Retinal pigment epithelial cell (primary cell): ENCODE measurements around the gene TNFSF11.
A peak's percentile ranks its signal among the peaks of the same experiment; 100 is the strongest.

Experiments used
- DNase-seq: peaks from one replicate; pipeline ENCODE4 v3.0.0-alpha.2; 2010; ENCODE audit warnings: low read depth
- H3K4me3 ChIP-seq: 2 replicates; pipeline ENCODE4 v1.5.1; 2011; ENCODE audit warnings: mild to moderate bottlenecking, low read length, control low read depth, moderate library complexity
- TF ChIP-seq, protein P1 (sequence below): conservative IDR thresholded peaks from 2 replicates; pipeline ENCODE4 v1.5.1; 2011; ENCODE audit warnings: low read depth, low read length, control low read depth, inconsistent platforms

Gene TNFSF11

DNA sequence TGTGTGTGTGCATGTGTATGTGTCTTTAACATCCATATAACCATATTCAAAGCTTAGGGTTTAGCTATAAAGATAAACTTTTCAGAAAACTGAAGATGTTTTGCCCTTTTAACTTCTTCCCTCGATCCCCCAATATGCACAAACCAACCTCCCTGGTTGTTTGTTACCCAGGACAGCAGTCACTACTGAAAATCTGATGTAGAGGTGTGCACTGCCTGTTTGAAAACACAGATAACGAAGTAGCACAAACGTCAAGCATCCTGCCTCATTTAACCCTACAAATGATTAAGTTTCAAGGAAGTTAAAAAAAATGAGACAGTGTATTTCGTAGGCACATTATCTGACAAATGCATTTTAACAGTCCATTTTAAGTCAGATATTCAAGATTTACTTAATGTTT, 3.6 kb downstream of the TNFSF11 start:
- TF ChIP-seq, protein P1, sequence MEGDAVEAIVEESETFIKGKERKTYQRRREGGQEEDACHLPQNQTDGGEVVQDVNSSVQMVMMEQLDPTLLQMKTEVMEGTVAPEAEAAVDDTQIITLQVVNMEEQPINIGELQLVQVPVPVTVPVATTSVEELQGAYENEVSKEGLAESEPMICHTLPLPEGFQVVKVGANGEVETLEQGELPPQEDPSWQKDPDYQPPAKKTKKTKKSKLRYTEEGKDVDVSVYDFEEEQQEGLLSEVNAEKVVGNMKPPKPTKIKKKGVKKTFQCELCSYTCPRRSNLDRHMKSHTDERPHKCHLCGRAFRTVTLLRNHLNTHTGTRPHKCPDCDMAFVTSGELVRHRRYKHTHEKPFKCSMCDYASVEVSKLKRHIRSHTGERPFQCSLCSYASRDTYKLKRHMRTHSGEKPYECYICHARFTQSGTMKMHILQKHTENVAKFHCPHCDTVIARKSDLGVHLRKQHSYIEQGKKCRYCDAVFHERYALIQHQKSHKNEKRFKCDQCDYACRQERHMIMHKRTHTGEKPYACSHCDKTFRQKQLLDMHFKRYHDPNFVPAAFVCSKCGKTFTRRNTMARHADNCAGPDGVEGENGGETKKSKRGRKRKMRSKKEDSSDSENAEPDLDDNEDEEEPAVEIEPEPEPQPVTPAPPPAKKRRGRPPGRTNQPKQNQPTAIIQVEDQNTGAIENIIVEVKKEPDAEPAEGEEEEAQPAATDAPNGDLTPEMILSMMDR: no peak
- no peak overlapping the region for H3K4me3 ChIP-seq
- DNase-seq: no peak

DNA sequence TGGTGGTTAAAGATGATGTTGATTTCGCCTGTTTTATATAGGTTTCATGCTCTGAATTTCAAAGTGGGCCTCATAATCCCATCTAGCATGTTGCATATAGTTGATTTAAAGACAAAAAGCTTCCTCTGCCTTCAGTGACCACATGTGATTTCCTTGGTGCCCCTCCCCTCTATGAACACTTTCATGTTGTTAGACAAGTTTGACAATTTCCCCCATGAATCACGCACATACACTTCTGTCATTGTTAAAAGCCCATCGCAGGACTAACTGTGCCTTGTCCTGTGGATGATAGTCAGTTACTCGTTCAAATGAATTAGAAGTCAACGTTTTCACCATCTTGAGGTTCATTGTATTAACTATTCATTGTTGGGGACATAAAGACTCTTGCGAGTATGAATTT, 6.7 kb downstream of the TNFSF11 start:
- TF ChIP-seq, protein P1: no peak
- no peak for DNase-seq
- no peak overlapping the region for H3K4me3 ChIP-seq

DNA sequence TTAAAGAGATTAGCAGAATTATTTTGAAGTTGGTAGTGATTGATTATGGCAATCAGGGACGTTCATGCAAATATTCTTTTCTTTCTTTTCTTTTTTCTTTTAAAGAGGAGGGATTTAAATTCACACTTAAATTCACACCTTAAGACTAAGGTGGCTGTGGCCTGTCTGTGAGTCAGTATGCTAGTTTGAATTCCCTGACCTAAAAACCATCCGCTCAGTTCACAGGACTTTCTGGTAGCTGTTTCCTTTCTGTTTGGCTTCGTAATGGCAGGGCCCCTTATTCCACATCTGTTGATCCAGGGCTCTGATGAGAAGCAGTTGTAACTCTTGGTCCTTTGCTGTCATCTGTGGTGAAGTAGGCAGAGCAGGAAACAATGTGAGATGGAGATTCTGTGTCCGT, 7.5 kb downstream of the TNFSF11 start:
- DNase-seq: no peak
- H3K4me3 ChIP-seq: no peak overlapping the region
- TF ChIP-seq, protein P1: no peak

DNA sequence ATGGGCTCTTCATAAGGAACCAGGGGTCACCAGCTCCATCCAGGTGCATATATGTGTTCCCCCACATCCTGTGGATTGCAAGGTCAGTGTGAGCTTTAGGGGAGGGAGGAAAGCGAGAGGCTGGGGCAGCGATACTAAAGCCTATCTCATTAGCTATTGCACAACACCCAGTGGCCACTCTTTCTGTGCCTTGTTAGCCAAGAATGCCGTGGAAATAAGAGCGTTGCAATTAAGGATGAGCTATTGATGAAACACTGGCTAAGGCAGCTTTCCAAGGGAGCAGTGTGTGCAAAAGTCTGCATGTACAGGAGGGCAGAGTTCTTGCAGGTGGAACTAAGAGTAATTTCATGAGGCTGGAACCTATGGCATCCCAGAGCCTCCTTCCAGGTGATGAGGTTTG, 17.6 kb downstream of the TNFSF11 start:
- no peak overlapping the region for H3K4me3 ChIP-seq
- TF ChIP-seq, protein P1: no peak
- no peak for DNase-seq

DNA sequence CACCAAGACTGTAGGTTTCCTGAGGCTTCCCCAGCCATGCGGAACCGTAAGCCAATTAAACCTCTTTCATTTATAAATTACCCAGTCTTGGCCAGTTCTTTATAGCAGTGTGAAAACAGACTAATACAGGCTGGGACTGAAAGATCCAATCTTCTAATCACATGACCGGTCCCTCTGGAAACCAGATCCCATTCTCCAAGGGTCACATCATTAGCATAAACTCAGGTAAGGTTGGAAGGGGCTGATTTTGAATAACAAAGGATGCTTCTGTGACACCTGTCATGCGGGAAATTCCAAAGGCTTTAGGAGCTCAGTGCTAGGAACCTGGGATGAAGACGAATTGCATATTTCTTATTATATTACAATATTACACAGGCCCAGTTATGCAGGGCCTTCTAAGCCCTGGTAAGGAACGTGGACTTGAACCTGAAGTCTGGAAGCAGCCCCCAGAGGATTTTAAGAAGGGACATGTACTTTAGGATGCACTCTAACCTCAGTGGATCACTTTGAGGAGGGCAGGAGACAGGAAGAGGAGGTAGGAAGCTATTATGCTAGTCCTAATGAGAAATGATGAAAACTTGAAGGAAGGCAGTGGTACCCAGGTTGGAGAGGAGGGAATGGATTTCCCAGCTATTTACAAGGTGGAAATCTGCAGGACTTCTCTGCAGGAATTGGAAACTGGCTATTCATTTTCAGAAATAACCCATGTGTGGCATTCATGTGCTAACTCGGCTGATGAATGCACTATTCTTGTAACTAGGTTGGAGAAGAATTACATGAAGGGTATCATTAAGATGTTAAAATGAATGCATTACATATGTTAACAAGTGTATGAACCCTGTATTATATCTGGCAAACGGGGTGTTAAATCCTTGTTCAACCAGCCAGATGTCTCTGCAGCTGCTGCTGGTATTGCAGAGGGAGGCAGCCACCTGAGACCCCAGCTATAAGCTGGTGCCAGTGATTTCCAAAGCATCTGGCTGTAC, 19.3 kb downstream of the TNFSF11 start:
- DNase-seq: no peak
- TF ChIP-seq, protein P1: no peak
- H3K4me3 ChIP-seq: no peak overlapping the region

DNA sequence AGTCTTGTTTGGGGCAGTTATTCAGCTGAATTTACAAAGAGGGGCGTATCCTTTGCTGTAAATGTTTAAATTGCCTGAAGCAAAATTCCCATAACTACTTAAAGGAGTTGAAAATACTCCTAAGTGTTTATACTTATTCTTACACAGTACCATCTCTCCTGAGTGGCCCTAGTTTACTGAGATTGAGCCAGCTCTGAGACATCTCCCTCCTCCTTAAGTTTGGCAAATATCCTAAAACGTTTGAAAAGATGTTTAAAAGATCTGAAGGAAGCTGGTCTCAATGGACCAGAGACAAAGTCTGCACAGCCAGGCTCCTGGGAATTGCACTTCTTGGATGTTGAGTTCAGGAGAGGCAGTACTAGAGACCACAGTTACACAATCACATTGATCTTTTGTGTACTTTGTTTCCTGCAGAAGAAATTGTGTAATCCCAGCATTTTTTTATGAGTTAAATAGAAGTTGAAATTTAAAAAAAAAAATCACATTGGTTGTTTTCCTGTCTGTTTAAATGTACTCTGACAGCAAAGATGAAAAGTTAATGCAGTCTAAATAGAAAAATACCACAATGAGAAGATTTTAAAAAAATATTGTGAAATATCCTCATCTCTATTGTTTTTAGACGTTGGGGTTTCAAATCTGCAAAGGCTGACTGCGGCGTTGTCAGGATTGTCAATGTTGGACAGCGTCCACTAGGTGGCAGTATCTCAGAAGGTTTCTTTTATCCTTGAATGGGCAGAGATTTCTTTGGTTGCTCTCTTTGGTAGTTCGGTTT, 20.7 kb downstream of the TNFSF11 start:
- TF ChIP-seq, protein P1: peak; percentile 79
- DNase-seq: peak; percentile 8
- H3K4me3 ChIP-seq: no peak overlapping the region
